Heart left ventricle (tissue), 16 donors: Measurements from ENCODE around the gene CRACDL. TPM values are rescaled to one million over a fixed set of nuclear protein-coding genes. Genes with fewer than 3 reads are reported as not detected.

Experiments used
- ATAC-seq, 4 donors: fragments of 200-7000 bp; cut with Tn5 transposase; one replicate each; pipeline ENCODE4 v1.9.1; 2020 to 2022; ENCODE audit warnings: moderate library complexity in 4 of 4, mild to moderate bottlenecking in 3 of 4, moderate number of reproducible peaks in 1 of 4
- DNase-seq, 5 donors: peaks; one replicate each; pipeline ENCODE4 v3.0.0-alpha.2; 2020
- H3K27ac ChIP-seq, 12 donors: fragments of 200-600 bp; sonication (generic) in 4 of 12; one replicate each; pipeline versions ENCODE4 v1.5.0 to v1.8.0; 2016 to 2022; ENCODE audit warnings: mild to moderate bottlenecking in 2 of 12
- H3K27me3 ChIP-seq, 9 donors: fragments of 200-600 bp; sonication (generic) in 2 of 9; one replicate each; pipeline versions ENCODE4 v1.5.1 to v1.8.0; 2016 to 2022; ENCODE audit warnings: mild to moderate bottlenecking in 3 of 9
- H3K36me3 ChIP-seq, 9 donors: fragments of 200-600 bp; sonication (generic) in 2 of 9; one replicate each; pipeline versions ENCODE4 v1.5.0 to v1.8.0; 2018 to 2022; ENCODE audit warnings: mild to moderate bottlenecking in 2 of 9
- H3K4me1 ChIP-seq, 12 donors: fragments of 200-600 bp; sonication (generic) in 4 of 12; one replicate each; pipeline versions ENCODE4 v1.5.0 to v1.8.0; 2016 to 2022; ENCODE audit warnings: mild to moderate bottlenecking in 3 of 12
- H3K4me3 ChIP-seq, 12 donors: fragments of 200-600 bp; sonication (generic) in 4 of 12; one replicate each; pipeline versions ENCODE4 v1.5.0 to v1.8.0; 2017 to 2022; ENCODE audit warnings: mild to moderate bottlenecking in 9 of 12, moderate library complexity in 4 of 12
- H3K9me3 ChIP-seq, 12 donors: fragments of 200-600 bp; sonication (generic) in 4 of 12; one replicate each; pipeline versions ENCODE4 v1.5.0 to v1.8.0; 2016 to 2022; ENCODE audit warnings: mild to moderate bottlenecking in 1 of 12
- CTCF ChIP-seq, 12 donors: fragments of 200-600 bp; sonication (generic) in 4 of 12; IDR thresholded peaks; one replicate each; pipeline versions ENCODE4 v1.5.0 to v1.8.0; 2018 to 2022; ENCODE audit warnings: antibody characterized with exemption in 12 of 12, mild to moderate bottlenecking in 5 of 12
- POLR2A ChIP-seq, 2 donors: fragments of 450-650 bp; IDR thresholded peaks; one replicate each; pipeline ENCODE4 v1.6.1; 2017; ENCODE audit warnings: antibody characterized with exemption in 2 of 2, mild to moderate bottlenecking in 2 of 2, moderate library complexity in 2 of 2
- WGBS, 4 donors: extraction: QIAGEN DNeasy Blood & Tissue Kit in 2 of 4; methylation state at CpG; one replicate each; pipeline versions ENCODE4 v1.1.5 to v1.1.7; 2013 to 2018; 5-methylcytosine and 5-hydroxymethylcytosine counted together
- intact Hi-C, 10 donors: fragments of 100-400 bp; cut with DNase I; formaldehyde crosslinking; loops; one replicate each; pipeline versions ENCODE4 v1.11.1 to v1.14.2; 2022
- polyA plus RNA-seq, 2 donors: library from polyadenylated mRNA; stranded (reverse); fragments of 200-250 nt; gene quantifications; one replicate each; pipeline ENCODE4 v1.2.3, GENCODE V29; 2013
- total RNA-seq, 9 donors: library from RNA; depleted of rRNA in 2 of 9; stranded (reverse); fragments of >200 nt in 2 of 9; fragmentation: NEBNext Ultra II Directional in 3 of 9; extraction: Animal tissue kit (Norgen Biotek cat#: 25700) in 3 of 9; gene quantifications; one replicate each; pipeline versions ENCODE4 v1.1.0 to v1.2.4, GENCODE V29; 2016 to 2023
- donor health status: ischemic (EF 13 %, LVEDD 7.1; RV severe dilation, severe dysfunction).
- donor health status: healthy with polysubstance abuse.
- donor health status: DM: no; HTN: yes; CAD: no.
- donor health status: DM: no; HTN: no; CAD: no.
- donor health status: ischemic (EF 25% LVEDD 6.9; RV normal size, moderate dysfunction).
- donor health status: ischemic (EF 25% LVEDD 5.7; RV mildly dilated, moderate dysfunction).
- donor health status: healthy.
- donor health status: DM: yes; HTN: yes; CAD: no.
- donor health status: ischemic (EF 35%, LVEDD 5.7; RV mildly dilated, moderate dysfunction).
- donor health status: nonischemic (EF 11% LVEDD 7.7; RV severe dilation, severe dysfunction).
- donor health status: DM: yes; HTN: yes; CAD: no.
- donor health status: PGD.
- donor health status: ischemic (EF 29% LVEDD 5.4; RV normal size, mild dysfunction).
- donor health status: nonischemic (EF 23%, LVEDD 6.1; RV moderate dilation, normal function).

CRACDL gene
- total and polyA plus RNA-seq, 11 donors = 1.1 to 7.4 (median 2.9) TPM

GRCh38 chr2:98778151-98778550 is 157.9 kb downstream of the CRACDL start:
- no peaks in the 10 kb centered on the region for H3K36me3 ChIP-seq
- peaks cover 0 to 2% (median 0%) of the 10 kb centered on the region in 9 donors for H3K27me3 ChIP-seq
- no peak for TF ChIP-seq CTCF (IDR thresholded peaks at IDR 0.05)
- TF ChIP-seq POLR2A (IDR thresholded peaks at IDR 0.05) = no peak
- H3K4me3 ChIP-seq = no peak overlapping the region
- H3K27ac ChIP-seq = no peak overlapping the region
- intact Hi-C loops = no loop called here
- peaks cover 0 to 22% (median 12%) of the 10 kb centered on the region in 12 donors for H3K9me3 ChIP-seq
- peaks cover 0 to under 1% (median 0%) of the 10 kb centered on the region in 12 donors for H3K4me1 ChIP-seq
- 70 to 92% (median 90%) methylated on average over 4 of the region's 4 CpGs for WGBS, 4 donors
- DNase-seq (no peak), ATAC-seq (no peak)

- Histone ChIP-seq H3K27me3 (peaks cover 0 to 2% (median 0%) of the 10 kb centered on the region in 9 donors), H3K27ac (no peak overlapping the region), H3K9me3 (peaks cover 0 to 20% (median 11%) of the 10 kb centered on the region in 12 donors), H3K4me1 (peaks cover 0 to 5% (median 0%) of the 10 kb centered on the region in 12 donors), H3K4me3 (no peak overlapping the region), H3K36me3 (no peaks in the 10 kb centered on the region)
- ATAC-seq (no peak), DNase-seq (no peak)
- WGBS, 4 donors = 96 to 97% (median 97%) methylated on average over 1 of the region's 1 CpG
- TF ChIP-seq POLR2A (IDR thresholded peaks at IDR 0.05) (no peak), CTCF (IDR thresholded peaks at IDR 0.05) (no peak)
- intact Hi-C loops = loop anchor here in 1 of 10 donors (2.0 kb wide), 1 partner anchor 19 kb away; no protein-coding TSS in a partner anchor
Observed at GRCh38 chr2:98777710-98778109, 158.3 kb downstream of the CRACDL start.

GRCh38 chr2:98777076-98777475 is 158.9 kb downstream of the CRACDL start:
- peaks cover 0 to 11% (median 2%) of the 10 kb centered on the region in 12 donors for H3K4me1 ChIP-seq
- H3K9me3 ChIP-seq = peaks cover 0 to 14% (median 4%) of the 10 kb centered on the region in 12 donors
- H3K36me3 ChIP-seq = no peaks in the 10 kb centered on the region
- peaks cover 0 to 2% (median 0%) of the 10 kb centered on the region in 9 donors for H3K27me3 ChIP-seq
- 95 to 98% (median 97%) methylated on average over 6 of the region's 6 CpGs for WGBS, 4 donors
- no peak for ATAC-seq
- H3K27ac ChIP-seq = no peak overlapping the region
- intact Hi-C loops = loop anchor here in 1 of 10 donors (2.0 kb wide), 1 partner anchor 20 kb away; no protein-coding TSS in a partner anchor
- DNase-seq = no peak
- TF ChIP-seq CTCF (IDR thresholded peaks at IDR 0.05) (no peak), POLR2A (IDR thresholded peaks at IDR 0.05) (no peak)
- no peak overlapping the region for H3K4me3 ChIP-seq

GRCh38 chr2:98776136-98776535 is 159.9 kb downstream of the CRACDL start:
- intact Hi-C loops = loop anchor here in 1 of 10 donors (2.0 kb wide), 1 partner anchor 21 kb away; no protein-coding TSS in a partner anchor
- H3K27me3 ChIP-seq = peaks cover 0 to 2% (median 0%) of the 10 kb centered on the region in 9 donors
- WGBS, 4 donors = 77 to 89% (median 84%) methylated on average over 1 of the region's 1 CpG
- ATAC-seq (no peak), DNase-seq (no peak)
- H3K4me1 ChIP-seq = peaks cover 0 to 21% (median 4%) of the 10 kb centered on the region in 12 donors
- TF ChIP-seq CTCF (IDR thresholded peaks at IDR 0.05) (no peak), POLR2A (IDR thresholded peaks at IDR 0.05) (no peak)
- H3K27ac ChIP-seq = no peak overlapping the region
- H3K36me3 ChIP-seq = no peaks in the 10 kb centered on the region
- no peak overlapping the region for H3K4me3 ChIP-seq
- peaks cover 0 to 5% (median 0%) of the 10 kb centered on the region in 12 donors for H3K9me3 ChIP-seq
